Activated CD8-positive, alpha-beta memory T cell treated with anti-CD3 and anti-CD28 coated beads for 4 hours (primary cell): ENCODE measurements around the gene WNT8B.

ENCODE experiments used
- DNase-seq, 2 donors: peaks; one replicate each; pipeline ENCODE4 v3.0.0-alpha.2; 2020; ENCODE audit warnings: low read depth in 2 of 2

The WNT8B gene

DNA sequence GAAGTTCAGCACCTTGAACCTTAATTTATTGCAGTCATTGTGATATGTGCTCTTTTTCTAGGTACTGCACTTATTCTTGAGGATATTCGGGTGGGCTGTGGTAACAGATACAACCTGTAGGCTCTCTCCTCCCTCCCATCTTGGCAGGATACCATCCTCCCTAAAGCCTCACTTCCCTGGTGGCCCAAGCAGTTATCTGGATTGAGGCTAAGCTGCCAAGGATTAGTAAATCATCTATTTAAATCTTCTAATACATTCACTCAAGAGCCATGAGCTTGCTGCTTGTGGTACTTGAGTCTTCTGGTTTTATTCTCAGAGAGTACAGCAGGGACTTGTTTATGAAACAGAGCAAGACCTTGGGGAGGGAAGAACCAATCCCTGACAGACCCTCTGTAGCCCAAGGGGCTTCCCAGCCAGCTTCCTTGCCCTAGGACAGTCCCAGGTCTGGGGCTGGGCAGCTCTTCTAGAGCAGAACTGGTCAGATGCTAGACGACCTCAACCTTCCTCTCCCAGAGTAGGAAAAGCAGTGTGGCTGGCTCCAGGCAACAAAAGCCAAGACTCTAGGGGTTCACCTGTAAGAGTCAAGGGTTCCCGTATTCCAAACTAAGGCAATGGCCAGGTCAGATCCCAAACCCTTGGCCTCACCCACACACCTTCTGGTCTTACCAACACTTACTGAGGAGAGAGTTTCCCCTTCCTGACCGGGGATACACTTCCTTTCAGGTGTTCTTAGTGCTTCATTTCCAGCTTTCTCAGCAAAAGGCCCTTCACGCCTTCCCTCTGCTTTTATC, 21.3 kb downstream of the WNT8B start:
- no peak for DNase-seq

DNA sequence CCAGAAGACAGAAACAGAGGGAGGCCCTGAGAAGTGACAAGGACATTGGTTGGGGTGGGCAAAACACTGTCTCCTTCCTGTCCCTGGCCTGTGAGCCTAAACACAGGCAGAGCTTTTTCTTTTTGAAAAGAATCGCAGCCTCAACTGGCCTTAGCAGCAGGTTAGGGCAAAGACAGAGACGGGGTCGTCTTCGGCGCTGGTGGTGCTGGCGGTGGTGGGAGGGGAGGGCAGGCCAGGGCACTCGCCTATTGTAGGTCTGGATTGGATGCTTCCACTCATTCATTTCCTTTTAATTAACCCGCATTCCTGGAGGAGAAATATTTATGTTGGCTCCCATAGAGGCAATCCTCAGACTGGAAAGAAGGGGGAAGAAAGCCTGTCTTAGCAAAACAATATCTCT, 22.6 kb downstream of the WNT8B start:
- DNase-seq: no peak

- DNase-seq: no peak
Observed at GRCh38 chr10:100485801-100486495, 23.1 kb downstream of the WNT8B start.

DNA sequence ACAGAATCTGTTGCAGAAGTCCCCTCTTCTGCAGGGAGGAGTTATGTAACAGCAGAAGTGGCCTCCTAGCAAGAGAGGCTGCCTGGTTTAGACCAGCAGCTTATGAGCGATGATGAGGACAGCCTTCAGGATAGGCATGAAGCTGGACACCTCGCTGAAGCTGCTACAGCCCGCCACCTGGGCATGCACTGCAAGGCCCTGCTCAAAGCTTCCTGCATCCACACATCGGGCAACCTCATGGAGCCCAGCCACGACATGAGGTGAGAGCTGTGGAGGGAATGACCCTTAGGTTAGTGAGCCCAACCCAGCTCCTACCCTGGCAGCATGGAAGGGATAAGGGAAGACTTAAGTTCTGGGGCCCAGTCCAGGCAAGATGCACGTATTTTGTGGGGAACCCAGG, 24.7 kb downstream of the WNT8B start:
- no peak for DNase-seq

DNA sequence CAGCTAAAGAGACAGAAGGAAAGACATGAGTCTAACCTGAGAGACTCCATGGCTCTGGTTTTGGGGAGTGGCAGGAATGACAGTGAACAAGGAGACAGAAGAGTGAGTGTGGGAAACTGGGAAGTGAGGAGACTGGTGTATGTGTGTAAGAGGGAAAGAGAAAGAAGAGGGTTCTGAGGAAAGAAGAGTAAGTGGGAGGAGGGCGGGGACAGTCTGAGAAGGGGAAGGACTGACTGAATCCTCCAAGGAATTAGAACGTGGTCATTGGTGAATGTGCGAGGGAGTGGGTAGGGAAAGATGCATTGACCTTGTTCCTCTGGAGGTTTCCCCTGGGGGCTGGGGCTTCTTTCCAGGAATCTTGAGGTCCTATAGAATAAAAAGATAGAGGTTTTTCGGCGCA, 26.6 kb downstream of the WNT8B start:
- no peak for DNase-seq

GRCh38 chr10:100490531-100490930, 27.7 kb downstream of the WNT8B start:
- DNase-seq: no peak

DNA sequence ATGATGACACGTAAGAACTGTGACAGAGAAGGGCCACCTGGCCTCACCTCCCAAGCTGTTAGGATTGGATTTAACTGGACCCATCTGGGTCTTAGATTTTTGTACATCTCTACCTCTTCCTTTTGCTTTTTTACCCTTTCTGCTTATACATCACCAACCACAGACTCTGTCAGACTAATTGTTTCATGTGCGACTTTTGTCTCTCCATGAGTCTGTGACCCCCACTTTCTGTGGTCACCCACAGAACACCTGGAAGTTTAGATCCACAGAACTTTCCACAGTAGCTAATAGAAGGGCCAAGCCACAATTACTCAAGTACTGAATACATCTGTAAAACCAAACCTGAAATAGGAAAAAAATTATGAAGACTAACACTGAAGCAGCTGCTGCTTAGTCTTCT, 33.8 kb downstream of the WNT8B start:
- DNase-seq: no peak

DNA sequence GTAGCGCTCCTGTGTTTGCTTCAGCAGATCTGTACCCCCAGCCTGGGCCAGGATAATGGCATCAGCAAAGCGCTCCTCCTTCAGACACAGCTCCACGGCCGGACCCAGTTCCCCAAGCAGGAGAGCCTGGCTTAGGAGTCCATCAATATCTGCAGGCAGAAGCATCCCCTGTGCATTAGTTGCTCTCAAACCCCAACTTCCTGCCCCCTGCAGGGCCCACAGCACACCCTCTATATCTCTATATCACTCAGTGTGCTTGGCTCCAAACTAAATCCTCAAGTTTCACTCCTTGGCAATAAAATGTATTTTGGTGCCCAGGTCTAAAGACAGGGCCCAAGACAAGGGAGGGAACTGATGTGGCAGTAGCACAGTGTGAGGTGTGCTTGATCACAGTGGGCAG, 35.2 kb downstream of the WNT8B start:
- DNase-seq: no peak

- no peak for DNase-seq
Observed at GRCh38 chr10:100501423-100501822, 38.6 kb downstream of the WNT8B start.

DNA sequence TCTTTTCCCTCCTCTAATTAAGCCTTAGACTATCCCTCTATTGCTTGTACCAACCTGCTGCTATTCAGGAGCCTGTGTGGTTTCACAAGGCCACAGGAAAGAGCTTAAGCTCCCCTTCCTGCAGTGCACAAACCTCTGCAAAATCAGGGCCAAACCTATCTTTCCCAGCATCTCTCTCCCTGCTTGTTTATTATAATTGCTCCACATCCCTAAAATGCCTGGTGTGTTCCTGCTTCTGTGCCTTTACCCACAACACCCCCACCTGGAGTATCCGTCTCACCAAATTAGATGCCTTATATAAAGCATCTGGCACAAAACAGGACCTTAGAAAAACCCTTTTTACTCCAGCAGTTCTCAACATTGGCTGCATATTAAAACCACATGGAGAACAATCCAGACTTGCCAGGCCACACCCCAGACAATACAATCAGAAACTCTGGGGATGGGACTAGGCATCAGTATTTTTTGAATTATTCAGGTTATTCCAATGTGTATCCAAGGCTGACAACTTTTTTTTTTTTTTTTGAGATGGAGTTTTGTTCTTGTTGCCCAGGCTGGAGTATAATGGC, 40.2 kb downstream of the WNT8B start:
- no peak for DNase-seq

DNA sequence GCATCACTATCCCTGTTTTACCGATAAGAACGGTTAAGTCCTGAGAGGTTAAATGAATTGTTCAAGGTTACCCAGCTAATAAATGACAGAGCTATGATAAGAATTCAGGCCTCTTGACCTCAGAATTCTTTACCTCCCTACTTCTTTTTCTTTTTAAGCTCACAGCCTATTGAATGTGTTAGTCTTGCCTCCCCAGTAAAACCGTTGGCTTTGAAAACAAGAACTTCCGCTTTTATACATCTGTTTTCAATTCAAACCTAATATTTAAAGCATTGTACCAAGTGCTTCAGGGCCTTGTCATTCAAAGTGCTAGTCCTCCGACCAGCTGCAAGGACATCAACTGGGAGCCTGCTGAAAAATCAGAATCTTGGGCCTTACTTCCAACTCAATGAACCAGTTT, 41.3 kb downstream of the WNT8B start:
- DNase-seq: no peak

DNA sequence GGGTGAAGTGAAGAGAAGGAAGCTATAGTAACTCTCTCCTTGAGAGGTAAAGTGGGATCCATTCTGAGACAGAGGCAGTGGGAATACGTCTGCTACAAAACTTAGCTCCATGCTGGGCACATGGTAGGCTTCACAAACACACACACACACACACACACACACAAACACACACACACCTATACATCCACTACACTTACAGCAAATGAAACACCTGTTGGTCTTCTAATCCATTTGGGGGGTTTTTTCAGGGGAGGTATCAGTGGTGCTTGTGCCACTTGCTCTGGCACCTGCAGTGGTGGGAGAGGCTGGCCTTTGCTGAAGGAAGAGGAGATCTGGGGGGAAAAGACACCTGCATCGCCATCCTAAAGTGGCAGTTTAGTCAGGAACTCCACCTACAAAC, 42.4 kb downstream of the WNT8B start:
- DNase-seq: no peak

DNA sequence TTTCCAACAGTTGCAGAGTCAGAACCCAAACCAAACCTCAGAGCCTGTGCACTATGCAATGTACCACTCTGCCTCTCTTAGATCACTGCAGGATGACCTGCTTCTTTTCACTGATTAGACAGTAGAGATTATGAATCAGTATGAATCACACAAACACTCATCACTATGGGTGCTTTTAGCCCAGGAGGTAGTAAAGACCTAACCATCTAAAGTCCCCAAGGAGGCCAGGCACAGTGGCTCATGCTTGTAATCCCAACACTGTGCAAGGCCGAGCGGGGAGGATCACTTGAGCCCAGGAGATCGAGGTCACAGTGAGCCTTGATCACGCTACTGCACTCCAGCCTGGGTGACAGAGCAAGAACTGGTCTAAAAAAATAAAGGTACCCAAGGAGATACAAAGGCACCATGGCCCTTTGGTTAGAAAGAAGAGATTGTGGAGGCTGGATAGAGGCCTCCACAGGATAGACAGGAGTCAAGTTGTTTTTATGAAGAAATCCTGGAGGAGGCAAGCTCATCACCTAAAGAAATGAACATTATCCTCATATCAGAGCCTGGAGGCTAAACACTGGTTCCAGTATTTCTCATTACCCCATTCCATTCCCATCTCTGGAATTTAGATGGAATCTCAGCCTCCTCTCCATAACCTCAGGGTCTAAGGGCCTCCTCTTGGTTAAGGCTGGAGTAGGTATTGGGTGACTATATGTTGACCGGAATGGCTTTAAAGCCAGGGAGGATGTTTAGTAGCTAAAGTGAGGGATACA, 44.0 kb downstream of the WNT8B start:
- DNase-seq: no peak

GRCh38 chr10:100507357-100507732, 44.5 kb downstream of the WNT8B start:
- DNase-seq: no peak

DNA sequence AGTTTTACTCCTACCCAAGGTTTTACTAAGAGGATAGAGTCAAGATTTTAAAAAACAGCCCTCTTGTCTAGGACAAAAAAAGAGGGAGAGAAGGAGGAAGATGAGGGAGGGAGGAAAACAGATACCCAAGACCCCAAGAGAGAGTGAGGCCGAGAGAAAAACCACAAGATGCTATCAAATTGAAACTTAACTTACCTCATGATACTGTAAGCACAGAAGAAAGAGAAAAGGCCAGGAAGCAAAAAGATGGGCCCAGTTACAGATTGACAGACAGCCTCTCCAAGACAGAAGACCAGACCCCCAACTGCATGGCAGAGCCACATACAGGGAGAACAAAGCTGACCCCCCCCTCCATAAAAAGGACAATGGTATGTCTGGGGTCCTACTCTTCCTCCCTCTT, 45.5 kb downstream of the WNT8B start:
- no peak for DNase-seq

DNA sequence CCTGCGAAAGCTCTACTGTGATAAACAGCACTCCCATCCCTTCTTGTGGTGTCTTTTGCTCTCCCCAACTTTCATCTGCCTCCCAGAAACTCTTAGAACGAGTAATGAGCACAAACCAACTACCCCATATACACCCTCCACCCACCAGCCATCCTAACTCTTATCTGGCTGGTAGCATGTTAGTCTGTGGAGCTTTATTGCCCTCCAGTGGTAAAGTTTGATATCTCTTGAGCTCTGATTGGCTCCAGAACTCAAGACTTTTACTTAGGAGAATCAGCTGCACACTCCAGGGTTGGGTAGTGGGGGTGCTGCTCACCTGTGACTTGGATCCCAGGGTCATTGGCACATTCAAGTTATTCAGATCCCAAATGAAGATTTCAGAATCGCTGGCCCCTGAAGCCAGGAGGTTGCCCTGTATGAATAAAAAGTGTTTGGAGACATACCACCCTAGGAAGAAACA, 45.9 kb downstream of the WNT8B start:
- no peak for DNase-seq

DNA sequence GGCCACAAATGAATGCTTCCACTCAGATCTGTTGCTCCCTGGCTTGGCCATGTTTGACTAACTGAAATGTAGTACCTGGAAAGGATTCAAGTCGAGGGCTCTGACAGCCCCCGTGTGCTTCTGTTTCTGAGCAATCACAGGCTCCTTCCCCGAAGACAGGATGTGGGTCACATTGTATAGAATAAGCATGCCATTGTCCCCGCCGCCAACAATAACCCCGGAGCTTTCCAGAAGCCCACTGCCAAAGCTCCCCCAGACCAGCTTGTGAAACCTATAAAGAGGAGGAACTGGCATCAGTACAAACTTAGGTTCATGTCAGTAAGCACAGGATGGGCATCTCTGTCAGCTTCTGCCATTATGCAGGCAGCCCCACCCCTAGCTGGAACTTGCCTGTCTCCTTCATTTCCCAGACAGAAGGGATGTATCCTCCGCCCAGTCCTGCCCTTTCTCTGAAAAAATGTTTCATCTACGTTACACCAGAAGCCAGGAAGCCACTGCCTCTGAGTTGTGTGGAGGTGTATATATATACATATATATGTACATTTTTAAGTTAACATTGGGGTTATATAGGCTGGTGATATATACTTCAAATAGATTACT, 46.5 kb downstream of the WNT8B start:
- peak; percentile 20 to 46 for DNase-seq

- peak; percentile 41 to 54 for DNase-seq
Observed at GRCh38 chr10:100510533-100511308, 47.9 kb downstream of the WNT8B start.

DNA sequence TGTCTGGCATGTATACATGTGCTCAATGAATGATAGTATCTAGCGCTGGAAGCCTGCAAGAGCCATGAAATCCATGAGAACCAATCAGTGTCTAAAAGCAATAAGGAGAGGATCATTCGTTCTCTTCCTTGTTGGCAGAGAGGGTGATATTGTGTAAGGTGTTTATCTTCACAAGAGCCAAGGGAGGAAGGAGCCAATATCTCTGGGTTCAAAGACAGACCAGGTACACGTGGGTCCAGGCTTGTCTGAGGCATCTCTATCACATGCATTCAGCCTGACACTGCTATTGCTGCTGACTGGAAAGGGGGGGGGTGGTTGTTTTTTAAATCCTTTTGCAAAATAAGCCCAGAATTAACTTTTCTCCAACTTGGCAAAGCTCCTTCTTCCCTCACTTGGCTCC, 52.8 kb downstream of the WNT8B start:
- DNase-seq: no peak

- DNase-seq: no peak
Observed at GRCh38 chr10:100516847-100517246, 54.0 kb downstream of the WNT8B start.

GRCh38 chr10:100518761-100519241, 56.0 kb downstream of the WNT8B start:
- peak in 1 of 2 donors; percentile 36 for DNase-seq
